Measurements from ENCODE around the gene FAAH.

The FAAH gene

DNA sequence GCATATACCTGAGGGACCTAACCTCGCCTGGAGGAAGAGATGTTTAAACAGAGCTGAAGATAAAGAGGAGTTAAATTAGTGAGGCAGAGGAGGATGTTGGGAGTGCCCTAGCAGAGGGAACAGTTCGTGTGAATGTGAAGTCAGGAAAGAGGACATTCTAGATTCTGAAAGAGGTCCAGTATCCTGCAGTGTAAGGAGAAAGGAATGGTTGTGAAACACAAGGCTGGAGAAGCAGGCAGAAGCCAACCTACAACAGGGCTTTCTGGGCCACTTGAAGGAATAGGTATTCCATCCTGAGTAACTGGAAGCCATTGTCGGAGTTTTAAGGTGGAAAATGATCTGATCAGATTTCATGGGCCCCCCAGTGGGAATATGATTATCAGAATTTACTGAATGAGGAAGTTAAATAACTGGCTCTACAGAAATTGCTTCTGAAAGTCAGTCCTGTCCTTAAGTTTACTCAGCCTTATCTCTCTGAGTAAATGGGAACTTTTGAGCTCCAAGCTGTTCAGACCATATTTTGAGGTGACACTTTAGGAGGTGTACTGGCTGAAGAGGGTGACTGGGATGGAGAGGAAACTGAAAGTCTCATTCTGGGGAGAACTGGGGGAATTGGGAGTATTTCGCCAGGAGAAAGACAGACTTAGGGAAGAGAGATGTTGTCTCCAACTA is 24.4 kb upstream of the FAAH start:
- no peaks in the 10 kb centered on the region for H3K9me3 ChIP-seq (ENCODE audit: control insufficient read depth, low read length)
- no peaks in the 10 kb centered on the region for H3K36me3 ChIP-seq (ENCODE audit: control insufficient read depth, insufficient read depth, low read length)
- no peaks in the 10 kb centered on the region for H3K27me3 ChIP-seq (ENCODE audit: control insufficient read depth, insufficient read depth, low read length)
- peak overlapping the region; percentile 32 for H3K9ac ChIP-seq (ENCODE audit: low read length)
- peaks cover 13% of the 10 kb centered on the region for H3K4me1 ChIP-seq (ENCODE audit: control insufficient read depth, insufficient read depth, low read length)
- peak overlapping the region; percentile 1 for H3K4me3 ChIP-seq (ENCODE audit: low read length)

DNA sequence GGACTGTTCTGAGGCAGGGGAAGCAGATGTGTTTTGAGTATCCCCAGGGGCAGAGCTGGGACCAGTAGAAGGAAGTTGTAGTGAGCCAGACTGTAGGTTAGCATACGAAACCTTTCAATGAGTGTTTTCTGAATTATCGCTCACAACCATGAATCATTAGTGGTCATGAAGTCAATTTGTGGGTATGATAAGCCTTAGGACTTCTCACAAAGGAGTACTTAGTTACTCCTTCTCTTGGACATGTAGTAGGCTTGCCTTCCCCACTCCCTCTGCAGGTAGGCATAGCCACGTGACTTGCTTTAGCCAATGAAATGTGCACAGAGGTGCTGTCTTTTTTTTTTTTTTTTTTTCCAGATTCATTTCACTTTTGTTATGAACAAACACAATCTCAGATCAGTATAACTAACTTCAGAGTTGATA is 23.9 kb upstream of the FAAH start:
- Histone ChIP-seq H3K27me3 (ENCODE audit: control insufficient read depth, insufficient read depth, low read length) (no peaks in the 10 kb centered on the region), H3K4me1 (ENCODE audit: control insufficient read depth, insufficient read depth, low read length) (peaks cover 13% of the 10 kb centered on the region), H3K4me3 (ENCODE audit: low read length) (peak overlapping the region; percentile 19), H3K9ac (ENCODE audit: low read length) (peak overlapping the region; percentile 56), H3K36me3 (ENCODE audit: control insufficient read depth, insufficient read depth, low read length) (no peaks in the 10 kb centered on the region), H3K9me3 (ENCODE audit: control insufficient read depth, low read length) (no peaks in the 10 kb centered on the region)

DNA sequence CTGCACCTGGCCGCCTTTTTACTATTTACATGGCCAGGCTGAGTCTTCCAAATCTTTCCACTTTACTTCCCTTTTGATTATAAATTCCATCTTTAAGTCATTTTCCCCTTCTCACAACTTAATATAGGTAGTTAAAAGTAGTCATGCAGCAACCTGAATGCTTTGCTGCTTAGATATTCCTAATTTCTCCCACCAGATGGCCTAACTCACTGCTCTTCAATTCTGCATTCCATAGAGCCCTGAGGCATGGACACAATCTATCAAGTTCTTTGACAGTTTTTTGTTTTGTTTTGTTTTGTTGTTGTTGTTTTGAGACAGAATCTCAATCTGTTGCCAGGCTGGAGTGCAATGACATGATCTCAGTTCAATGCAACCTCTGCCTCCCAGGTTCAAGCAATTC is 21.7 kb upstream of the FAAH start:
- Histone ChIP-seq H3K9me3 (ENCODE audit: control insufficient read depth, low read length) (no peaks in the 10 kb centered on the region), H3K27me3 (ENCODE audit: control insufficient read depth, insufficient read depth, low read length) (no peaks in the 10 kb centered on the region), H3K4me1 (ENCODE audit: control insufficient read depth, insufficient read depth, low read length) (peaks cover 13% of the 10 kb centered on the region), H3K9ac (ENCODE audit: low read length) (no peak overlapping the region), H3K4me3 (ENCODE audit: low read length) (no peak overlapping the region), H3K36me3 (ENCODE audit: control insufficient read depth, insufficient read depth, low read length) (no peaks in the 10 kb centered on the region)

DNA sequence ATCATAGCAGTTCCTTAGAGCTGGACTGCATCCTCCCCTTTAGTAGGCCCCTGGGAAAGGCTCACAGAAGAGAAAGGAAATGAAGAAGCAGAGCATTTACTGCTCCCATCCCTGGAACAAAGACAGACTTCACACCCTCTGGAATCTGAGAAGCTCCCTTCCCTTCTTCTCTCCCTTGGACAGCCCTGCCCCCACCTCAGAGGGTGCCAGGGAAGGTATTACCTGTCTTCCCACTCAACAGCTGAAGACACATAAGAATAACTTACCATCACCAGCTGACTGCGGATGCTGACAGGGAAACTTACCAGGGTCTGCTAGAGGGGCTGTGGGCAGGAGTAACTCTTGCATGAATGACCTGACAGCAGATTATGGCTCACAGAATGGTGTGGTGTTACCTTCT is 14.1 kb upstream of the FAAH start:
- Histone ChIP-seq H3K4me3 (ENCODE audit: low read length) (no peak overlapping the region), H3K27me3 (ENCODE audit: control insufficient read depth, insufficient read depth, low read length) (no peaks in the 10 kb centered on the region), H3K4me1 (ENCODE audit: control insufficient read depth, insufficient read depth, low read length) (no peaks in the 10 kb centered on the region), H3K9me3 (ENCODE audit: control insufficient read depth, low read length) (no peaks in the 10 kb centered on the region), H3K9ac (ENCODE audit: low read length) (no peak overlapping the region), H3K36me3 (ENCODE audit: control insufficient read depth, insufficient read depth, low read length) (no peaks in the 10 kb centered on the region)

DNA sequence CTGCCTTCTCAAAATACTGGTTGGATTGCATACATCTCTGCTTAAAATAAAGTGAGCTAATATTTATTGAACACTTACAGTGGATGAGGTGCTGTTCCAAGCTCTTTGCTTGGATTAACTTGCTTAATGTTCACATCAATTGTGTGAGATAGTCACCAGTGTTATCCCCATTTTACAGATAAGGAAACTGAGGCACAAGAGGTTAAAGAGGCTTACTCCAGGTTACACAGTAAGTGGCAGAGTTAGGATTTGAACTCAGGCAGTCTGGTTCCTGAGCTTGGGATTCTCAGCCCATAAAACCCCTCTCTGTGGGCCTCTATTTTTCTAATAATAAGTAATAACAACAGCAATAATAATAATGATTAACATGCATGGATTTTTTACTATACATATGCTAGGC is 13.6 kb upstream of the FAAH start:
- Histone ChIP-seq H3K27me3 (ENCODE audit: control insufficient read depth, insufficient read depth, low read length) (no peaks in the 10 kb centered on the region), H3K9me3 (ENCODE audit: control insufficient read depth, low read length) (no peaks in the 10 kb centered on the region), H3K4me1 (ENCODE audit: control insufficient read depth, insufficient read depth, low read length) (no peaks in the 10 kb centered on the region), H3K36me3 (ENCODE audit: control insufficient read depth, insufficient read depth, low read length) (no peaks in the 10 kb centered on the region), H3K4me3 (ENCODE audit: low read length) (no peak overlapping the region), H3K9ac (ENCODE audit: low read length) (no peak overlapping the region)

DNA sequence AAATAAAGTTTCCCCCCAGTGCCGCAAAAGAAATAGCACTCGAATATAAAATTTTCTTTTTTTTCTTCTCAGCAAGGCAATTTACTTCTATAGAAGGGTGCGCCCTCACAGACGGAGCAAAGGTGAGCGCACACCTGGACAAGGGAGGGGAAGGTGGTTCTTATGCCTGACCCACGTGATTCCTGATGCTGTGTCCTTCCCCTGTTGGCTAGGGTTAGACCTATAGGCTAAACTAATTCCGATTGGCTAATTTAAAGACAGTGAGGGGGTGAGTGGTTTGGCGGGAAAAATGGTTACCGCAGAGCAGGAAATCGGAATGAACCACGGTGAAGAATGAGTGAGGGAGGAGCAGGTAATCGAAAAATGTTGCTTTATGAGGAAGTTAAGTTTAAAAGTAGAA is 607 bp upstream of the FAAH start:
- Histone ChIP-seq H3K4me3 (ENCODE audit: low read length) (no peak overlapping the region), H3K9ac (ENCODE audit: low read length) (peak overlapping the region; percentile 59), H3K27me3 (ENCODE audit: control insufficient read depth, insufficient read depth, low read length) (no peaks in the 10 kb centered on the region), H3K9me3 (ENCODE audit: control insufficient read depth, low read length) (no peaks in the 10 kb centered on the region), H3K36me3 (ENCODE audit: control insufficient read depth, insufficient read depth, low read length) (no peaks in the 10 kb centered on the region), H3K4me1 (ENCODE audit: control insufficient read depth, insufficient read depth, low read length) (peaks cover 25% of the 10 kb centered on the region)

DNA sequence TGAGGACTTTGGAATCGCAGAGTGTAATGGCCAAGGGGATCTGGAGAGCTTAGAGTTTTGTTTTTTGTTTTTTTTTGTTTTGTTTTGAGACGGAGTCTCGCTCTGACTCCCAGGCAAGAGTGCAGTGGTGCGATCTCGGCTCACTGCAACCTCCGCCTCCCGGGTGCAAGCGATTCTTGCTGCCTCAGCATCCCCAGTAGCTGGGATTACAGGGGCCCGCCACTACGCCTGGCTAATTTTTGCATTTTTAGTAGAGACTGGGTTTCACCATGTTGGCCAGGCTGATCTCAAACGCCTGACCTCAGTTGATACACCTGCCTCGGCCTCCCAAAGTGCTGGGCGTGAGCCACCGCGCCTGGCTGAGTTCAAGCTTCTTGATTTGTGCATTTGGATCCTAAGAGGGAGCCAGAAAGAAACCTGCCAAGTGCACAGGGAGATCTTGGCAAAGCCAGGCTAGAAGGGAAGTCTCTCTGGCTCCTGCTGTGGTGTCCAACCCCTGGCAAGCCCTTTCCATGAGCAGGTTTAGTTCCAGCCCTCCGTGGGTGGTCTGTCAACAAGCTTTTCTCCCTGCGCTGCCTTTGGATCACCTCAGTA is 852 bp downstream of the FAAH start:
- Histone ChIP-seq H3K9ac (ENCODE audit: low read length) (peak overlapping the region; percentile 59), H3K9me3 (ENCODE audit: control insufficient read depth, low read length) (no peaks in the 10 kb centered on the region), H3K4me1 (ENCODE audit: control insufficient read depth, insufficient read depth, low read length) (peaks cover 25% of the 10 kb centered on the region), H3K4me3 (ENCODE audit: low read length) (peak overlapping the region; percentile 79), H3K27me3 (ENCODE audit: control insufficient read depth, insufficient read depth, low read length) (no peaks in the 10 kb centered on the region), H3K36me3 (ENCODE audit: control insufficient read depth, insufficient read depth, low read length) (no peaks in the 10 kb centered on the region)

DNA sequence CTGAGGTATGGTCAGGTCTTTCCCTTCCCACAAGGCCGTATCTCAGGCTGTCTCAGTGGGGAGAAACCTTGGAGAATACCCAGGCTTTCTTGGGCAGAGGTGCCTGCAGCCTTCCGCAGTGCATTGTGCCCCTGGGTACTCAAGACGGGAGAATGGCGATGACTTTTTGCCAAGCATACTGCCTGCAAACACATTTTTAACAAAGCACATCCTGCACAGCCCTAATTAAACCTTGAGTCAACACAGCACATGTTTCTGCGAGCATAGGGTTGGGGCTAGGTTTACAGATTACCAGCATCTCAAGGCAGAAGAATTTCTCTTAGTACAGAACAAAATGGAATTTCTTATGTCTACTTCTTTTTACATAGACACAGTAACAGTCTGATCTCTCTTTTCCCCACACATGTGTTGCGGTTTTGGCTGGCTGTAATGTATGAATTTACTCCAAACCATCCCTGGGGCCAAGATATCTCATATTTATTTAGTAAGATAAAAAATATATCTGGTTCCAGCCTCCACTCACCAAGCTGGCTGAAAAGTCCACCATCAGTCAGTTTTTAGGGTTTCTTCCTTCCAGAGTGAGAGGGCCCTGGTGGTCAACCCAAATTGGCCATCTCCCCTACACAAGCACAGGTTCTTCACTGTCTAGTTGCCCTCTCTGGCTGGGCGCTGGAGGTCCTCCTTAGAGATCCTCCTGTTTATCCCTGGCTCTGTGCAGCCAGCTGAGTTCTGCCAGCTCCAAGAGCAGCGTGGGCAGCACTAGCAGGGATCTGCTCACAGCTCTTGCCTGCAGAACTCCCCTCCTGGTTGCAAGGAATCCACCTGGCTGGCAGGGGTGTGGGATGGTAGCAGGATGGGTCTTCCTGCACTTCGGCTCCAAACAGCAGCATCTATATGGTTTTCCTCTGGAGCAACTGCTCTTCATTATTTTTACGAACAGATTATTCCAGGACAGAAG is 2.6 kb downstream of the FAAH start:
- no peak overlapping the region for H3K9ac ChIP-seq (ENCODE audit: low read length)
- no peak overlapping the region for H3K4me3 ChIP-seq (ENCODE audit: low read length)
- H3K9me3 ChIP-seq (ENCODE audit: control insufficient read depth, low read length), result no peaks in the 10 kb centered on the region
- H3K4me1 ChIP-seq (ENCODE audit: control insufficient read depth, insufficient read depth, low read length), result peaks cover 31% of the 10 kb centered on the region
- no peaks in the 10 kb centered on the region for H3K27me3 ChIP-seq (ENCODE audit: control insufficient read depth, insufficient read depth, low read length)
- no peaks in the 10 kb centered on the region for H3K36me3 ChIP-seq (ENCODE audit: control insufficient read depth, insufficient read depth, low read length)

DNA sequence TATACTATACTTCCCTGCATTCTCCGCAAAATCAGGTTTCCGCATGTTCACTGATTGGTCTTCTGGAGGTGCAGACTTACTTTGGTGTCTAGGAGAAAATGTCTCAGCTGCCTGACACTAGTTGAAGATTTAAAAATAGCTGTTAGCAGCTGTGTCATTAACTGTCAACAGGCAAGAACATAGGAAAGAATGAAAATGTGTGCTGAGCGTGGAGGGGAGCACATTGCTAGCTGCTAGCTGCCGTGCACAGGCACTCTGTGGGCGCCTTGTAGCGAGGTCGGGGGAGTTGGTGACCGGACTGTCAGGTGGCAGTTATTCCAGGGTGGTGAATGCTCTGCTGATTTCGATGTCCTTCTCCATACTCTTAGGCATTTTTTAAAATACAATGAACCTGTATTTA is 5.2 kb downstream of the FAAH start:
- Histone ChIP-seq H3K36me3 (ENCODE audit: control insufficient read depth, insufficient read depth, low read length) (no peaks in the 10 kb centered on the region), H3K27me3 (ENCODE audit: control insufficient read depth, insufficient read depth, low read length) (no peaks in the 10 kb centered on the region), H3K4me3 (ENCODE audit: low read length) (no peak overlapping the region), H3K4me1 (ENCODE audit: control insufficient read depth, insufficient read depth, low read length) (peaks cover 40% of the 10 kb centered on the region), H3K9ac (ENCODE audit: low read length) (no peak overlapping the region), H3K9me3 (ENCODE audit: control insufficient read depth, low read length) (no peaks in the 10 kb centered on the region)

DNA sequence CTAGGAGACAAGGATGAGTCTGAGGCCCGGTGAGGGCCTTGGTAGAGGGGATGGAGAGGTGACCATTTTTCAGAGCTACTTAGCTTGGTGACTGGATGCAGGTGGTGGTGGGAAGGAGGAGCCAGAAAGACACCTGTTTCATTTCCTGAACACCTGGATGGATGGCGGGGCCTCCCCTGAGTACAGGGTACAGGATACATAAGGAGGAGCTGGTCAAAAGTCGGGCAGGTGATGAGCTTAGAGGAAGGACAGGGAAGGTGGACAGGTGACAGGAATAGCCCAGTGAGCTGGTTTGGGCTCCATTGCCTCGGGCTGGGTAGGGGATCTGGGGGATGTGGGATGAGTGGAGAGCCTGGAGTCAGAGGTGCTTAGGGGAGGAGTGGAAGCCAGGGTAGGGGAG is 6.3 kb downstream of the FAAH start:
- H3K9me3 ChIP-seq (ENCODE audit: control insufficient read depth, low read length), result no peaks in the 10 kb centered on the region
- H3K36me3 ChIP-seq (ENCODE audit: control insufficient read depth, insufficient read depth, low read length), result no peaks in the 10 kb centered on the region
- H3K4me3 ChIP-seq (ENCODE audit: low read length), result no peak overlapping the region
- no peaks in the 10 kb centered on the region for H3K27me3 ChIP-seq (ENCODE audit: control insufficient read depth, insufficient read depth, low read length)
- peaks cover 34% of the 10 kb centered on the region for H3K4me1 ChIP-seq (ENCODE audit: control insufficient read depth, insufficient read depth, low read length)
- no peak overlapping the region for H3K9ac ChIP-seq (ENCODE audit: low read length)

DNA sequence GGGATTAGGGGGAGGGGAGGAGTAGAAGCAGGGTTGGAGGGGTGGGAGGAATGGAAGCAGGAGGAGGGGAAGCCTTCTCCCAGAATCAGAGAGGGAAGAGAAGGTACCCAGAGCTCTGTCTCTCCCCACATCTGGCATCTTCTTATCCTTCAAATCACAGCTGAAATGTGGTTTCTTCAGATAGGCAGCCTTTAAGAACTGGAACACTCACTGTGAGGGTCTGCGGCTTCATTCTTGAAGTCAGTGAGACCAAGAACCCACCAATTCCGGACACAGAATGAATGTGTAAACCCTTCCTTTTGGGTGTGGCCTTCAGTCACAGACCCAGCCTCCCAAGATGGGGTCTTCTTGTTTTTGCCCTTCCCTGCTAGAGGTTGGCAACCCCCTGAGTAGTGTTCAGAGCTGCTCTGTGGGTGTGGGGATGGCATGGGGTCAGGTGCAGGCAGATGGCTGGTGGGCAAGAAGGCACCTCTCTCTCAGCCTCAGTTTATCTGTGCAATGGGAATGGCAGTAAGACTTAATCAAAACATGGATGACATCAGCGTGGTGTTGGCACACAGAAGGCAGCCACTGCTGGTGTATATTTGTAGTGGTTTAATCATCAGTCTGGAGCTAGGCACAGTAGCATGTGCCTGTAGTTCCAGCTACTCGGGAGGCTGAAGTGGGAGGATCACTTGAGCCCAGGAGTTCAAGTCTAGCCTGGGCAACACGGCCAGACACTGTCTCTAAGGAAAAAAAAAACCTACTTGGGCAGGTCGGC is 7.2 kb downstream of the FAAH start:
- Histone ChIP-seq H3K27me3 (ENCODE audit: control insufficient read depth, insufficient read depth, low read length) (no peaks in the 10 kb centered on the region), H3K9ac (ENCODE audit: low read length) (no peak overlapping the region), H3K4me1 (ENCODE audit: control insufficient read depth, insufficient read depth, low read length) (peaks cover 30% of the 10 kb centered on the region), H3K9me3 (ENCODE audit: control insufficient read depth, low read length) (no peaks in the 10 kb centered on the region), H3K36me3 (ENCODE audit: control insufficient read depth, insufficient read depth, low read length) (no peaks in the 10 kb centered on the region), H3K4me3 (ENCODE audit: low read length) (no peak overlapping the region)
